Effector CD4-positive, alpha-beta T cell (primary cell): ENCODE results near the gene SBSN. TPM values are rescaled to one million over a fixed set of nuclear protein-coding genes. Genes with fewer than 3 reads are reported as not detected.

ENCODE experiments used
- DNase-seq: peaks from one replicate; pipeline ENCODE4 v3.0.0-alpha.2; 2020
- total RNA-seq: gene quantifications from one replicate; lab custom pipeline; 2026; lab: John Stamatoyannopoulos, UW

SBSN gene
- not detected for total RNA-seq

GRCh38 chr19:35528218-35529038 is at the start of gene SBSN:
TSS of gene SBSN (minus strand) at chr19:35528311. CDS start at chr19:35528281, 30 bp downstream.
- no peak for DNase-seq

GRCh38 chr19:35571406-35571965 is 43.4 kb upstream of the SBSN start:
- no peak for DNase-seq

GRCh38 chr19:35569281-35569781 is 41.2 kb upstream of the SBSN start:
- DNase-seq: no peak

- DNase-seq: no peak
Observed at GRCh38 chr19:35566738-35567137, 38.6 kb upstream of the SBSN start.

GRCh38 chr19:35565016-35565856 is 37.1 kb upstream of the SBSN start:
- no peak for DNase-seq

- DNase-seq: no peak
Observed at GRCh38 chr19:35563207-35563829, 35.2 kb upstream of the SBSN start, which contains the start of gene ATP4A. TSS of gene ATP4A (minus strand) at chr19:35563658. CDS start at chr19:35563629, 29 bp downstream.

GRCh38 chr19:35562776-35563175 is 34.7 kb upstream of the SBSN start:
- no peak for DNase-seq

- no peak for DNase-seq
Observed at GRCh38 chr19:35562336-35562735, 34.2 kb upstream of the SBSN start.

GRCh38 chr19:35561436-35561835 is 33.3 kb upstream of the SBSN start:
- DNase-seq: no peak

- no peak for DNase-seq
Observed at GRCh38 chr19:35560677-35561076, 32.6 kb upstream of the SBSN start.

GRCh38 chr19:35560271-35560670 is 32.2 kb upstream of the SBSN start:
- DNase-seq: no peak

- no peak for DNase-seq
Observed at GRCh38 chr19:35559781-35560180, 31.7 kb upstream of the SBSN start.

GRCh38 chr19:35559281-35559659 is 31.2 kb upstream of the SBSN start:
- DNase-seq: no peak

GRCh38 chr19:35558400-35559280 is 30.5 kb upstream of the SBSN start:
- no peak for DNase-seq

- peak; percentile 31 for DNase-seq
Observed at GRCh38 chr19:35557539-35558399, 29.7 kb upstream of the SBSN start.

- DNase-seq: no peak
Observed at GRCh38 chr19:35556846-35557538, 28.9 kb upstream of the SBSN start.

- no peak for DNase-seq
Observed at GRCh38 chr19:35556025-35556590, 28.0 kb upstream of the SBSN start.

- no peak for DNase-seq
Observed at GRCh38 chr19:35555301-35556005, 27.3 kb upstream of the SBSN start.

- DNase-seq: no peak
Observed at GRCh38 chr19:35554076-35554475, 26.0 kb upstream of the SBSN start.
